ENCODE data around the gene ACSF3. TPM values are rescaled to one million over a fixed set of nuclear protein-coding genes. Genes with fewer than 3 reads are reported as not detected.

ACSF3 gene
- total and polyA plus RNA-seq, 7 donors, result 13.4 to 26.5 (median 16.2) TPM

DNA sequence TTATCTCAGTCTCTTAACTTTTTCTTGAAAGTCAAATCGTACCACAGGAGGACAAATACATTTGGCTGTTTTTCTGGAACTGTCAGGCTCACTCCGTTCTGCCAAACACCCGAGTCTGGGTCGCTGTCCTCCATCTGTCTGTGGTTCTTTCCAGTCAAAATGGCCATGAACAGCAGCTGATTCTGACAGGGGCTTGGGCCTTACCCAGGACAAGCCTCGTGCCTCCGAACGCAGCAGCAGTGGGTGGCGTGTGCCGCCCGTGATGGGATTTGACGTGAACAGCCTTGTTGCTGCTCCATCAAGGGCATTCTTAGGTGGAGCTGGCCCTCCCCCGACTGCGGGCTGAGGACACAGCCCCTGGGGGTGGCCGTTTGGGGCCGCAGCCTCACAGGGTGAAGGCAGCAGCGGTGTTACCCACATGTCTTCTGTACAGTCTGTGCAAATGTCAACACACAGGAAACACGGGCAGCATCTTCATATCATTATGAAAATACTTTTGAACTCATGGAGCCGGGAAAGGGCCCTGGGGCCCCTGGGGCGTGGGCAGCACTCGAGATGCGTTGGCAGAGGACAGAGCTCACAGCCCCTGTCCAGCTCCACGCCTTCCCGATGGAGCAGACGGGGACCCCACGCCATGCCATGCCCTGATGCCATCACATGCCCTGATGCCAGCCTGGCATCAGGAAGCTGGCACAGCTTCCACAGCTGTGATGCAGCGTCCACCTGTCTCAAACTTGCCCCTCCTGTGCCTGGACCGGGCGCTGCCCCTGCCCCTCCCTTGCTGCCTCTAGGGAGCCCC is 8.6 kb upstream of the ACSF3 start:
- no peak overlapping the region for H3K4me3 ChIP-seq
- 21 to 43% (median 28%) methylated on average over 28 of the region's 28 CpGs for WGBS, 3 donors
- H3K27me3 ChIP-seq (ENCODE audit: insufficient read depth in 3 of 3, low read length in 2 of 3), result peaks cover 0 to 73% (median 24%) of the 10 kb centered on the region in 3 donors
- no peak for DNase-seq
- ATAC-seq, result no peak
- no peak overlapping the region for H3K27ac ChIP-seq
- intact Hi-C loops (cut with DNase I), result no loop called here
- no peaks in the 10 kb centered on the region for H3K4me1 ChIP-seq
- TF ChIP-seq, protein P1, sequence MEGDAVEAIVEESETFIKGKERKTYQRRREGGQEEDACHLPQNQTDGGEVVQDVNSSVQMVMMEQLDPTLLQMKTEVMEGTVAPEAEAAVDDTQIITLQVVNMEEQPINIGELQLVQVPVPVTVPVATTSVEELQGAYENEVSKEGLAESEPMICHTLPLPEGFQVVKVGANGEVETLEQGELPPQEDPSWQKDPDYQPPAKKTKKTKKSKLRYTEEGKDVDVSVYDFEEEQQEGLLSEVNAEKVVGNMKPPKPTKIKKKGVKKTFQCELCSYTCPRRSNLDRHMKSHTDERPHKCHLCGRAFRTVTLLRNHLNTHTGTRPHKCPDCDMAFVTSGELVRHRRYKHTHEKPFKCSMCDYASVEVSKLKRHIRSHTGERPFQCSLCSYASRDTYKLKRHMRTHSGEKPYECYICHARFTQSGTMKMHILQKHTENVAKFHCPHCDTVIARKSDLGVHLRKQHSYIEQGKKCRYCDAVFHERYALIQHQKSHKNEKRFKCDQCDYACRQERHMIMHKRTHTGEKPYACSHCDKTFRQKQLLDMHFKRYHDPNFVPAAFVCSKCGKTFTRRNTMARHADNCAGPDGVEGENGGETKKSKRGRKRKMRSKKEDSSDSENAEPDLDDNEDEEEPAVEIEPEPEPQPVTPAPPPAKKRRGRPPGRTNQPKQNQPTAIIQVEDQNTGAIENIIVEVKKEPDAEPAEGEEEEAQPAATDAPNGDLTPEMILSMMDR (IDR thresholded peaks at IDR 0.05), result no peak
- no peaks in the 10 kb centered on the region for H3K9me3 ChIP-seq
- H3K36me3 ChIP-seq (ENCODE audit: insufficient read depth in 1 of 2, low read depth in 1 of 2), result no peaks in the 10 kb centered on the region

- ATAC-seq (no peak), DNase-seq (no peak)
- TF ChIP-seq, protein P1 (IDR thresholded peaks at IDR 0.05), result no peak
- Histone ChIP-seq H3K9me3 (no peaks in the 10 kb centered on the region), H3K36me3 (ENCODE audit: insufficient read depth in 1 of 2, low read depth in 1 of 2) (no peaks in the 10 kb centered on the region), H3K27ac (no peak overlapping the region), H3K4me1 (no peaks in the 10 kb centered on the region), H3K27me3 (ENCODE audit: insufficient read depth in 3 of 3, low read length in 2 of 3) (peaks cover 0 to 67% (median 22%) of the 10 kb centered on the region in 3 donors), H3K4me3 (no peak overlapping the region)
- intact Hi-C loops (cut with DNase I), result no loop called here
- 79 to 83% (median 83%) methylated on average over 9 of the region's 9 CpGs for WGBS, 3 donors
These were observed 7.9 kb upstream of the ACSF3 start for GRCh38 chr16:89085755-89086154.

- WGBS, 3 donors, result 47 to 63% (median 54%) methylated on average over 14 to 15 of the region's 15 CpGs
- H3K4me3 ChIP-seq, result no peak overlapping the region
- H3K27me3 ChIP-seq (ENCODE audit: insufficient read depth in 3 of 3, low read length in 2 of 3), result peaks cover 0 to 49% (median 18%) of the 10 kb centered on the region in 3 donors
- no peaks in the 10 kb centered on the region for H3K9me3 ChIP-seq
- no peak for ATAC-seq
- intact Hi-C loops (cut with DNase I), result no loop called here
- no peaks in the 10 kb centered on the region for H3K36me3 ChIP-seq (ENCODE audit: insufficient read depth in 1 of 2, low read depth in 1 of 2)
- DNase-seq, result no peak
- H3K4me1 ChIP-seq, result no peaks in the 10 kb centered on the region
- TF ChIP-seq, protein P1 (IDR thresholded peaks at IDR 0.05), result no peak
- no peak overlapping the region for H3K27ac ChIP-seq
These were observed 5.6 kb upstream of the ACSF3 start for GRCh38 chr16:89087922-89088497.

- intact Hi-C loops (cut with DNase I), result no loop called here
- WGBS, 3 donors, result 11 to 22% (median 14%) methylated on average over 11 to 13 of the region's 13 CpGs
- TF ChIP-seq, protein P1 (IDR thresholded peaks at IDR 0.05), result no peak
- no peak overlapping the region for H3K27ac ChIP-seq
- ATAC-seq (no peak), DNase-seq (no peak)
- H3K4me3 ChIP-seq, result no peak overlapping the region
- H3K27me3 ChIP-seq (ENCODE audit: insufficient read depth in 3 of 3, low read length in 2 of 3), result peaks cover 0 to 49% (median 18%) of the 10 kb centered on the region in 3 donors
- no peaks in the 10 kb centered on the region for H3K4me1 ChIP-seq
- H3K9me3 ChIP-seq, result no peaks in the 10 kb centered on the region
- no peaks in the 10 kb centered on the region for H3K36me3 ChIP-seq (ENCODE audit: insufficient read depth in 1 of 2, low read depth in 1 of 2)
These were observed 4.5 kb upstream of the ACSF3 start for GRCh38 chr16:89089120-89089519.
